Esophagus muscularis mucosa (tissue), 4 donors: ENCODE data around the gene RPN1. TPM values are rescaled to one million over a fixed set of nuclear protein-coding genes. Genes with fewer than 3 reads are reported as not detected.
A peak's percentile ranks its signal among the peaks of the same experiment; 100 is the strongest.
"Not testable (repeated sequence)": the region's sequence is repeated elsewhere in the genome, so short reads cannot be mapped to it uniquely, and the experiment has no call there.

ENCODE experiments used
- DNase-seq: peaks from one replicate; pipeline ENCODE4 v3.0.0-alpha.2; 2017; ENCODE audit errors: extremely low spot score
- H3K27ac ChIP-seq, 4 donors: fragments of 200-600 bp; sonication (generic); replicated peaks in 1 of 4; 1 replicate in 3 of 4; 2 replicates in 1 of 4; pipeline ENCODE4 v1.5.1; 2016 to 2019; ENCODE audit warnings: mild to moderate bottlenecking in 1 of 4
- H3K27me3 ChIP-seq, 4 donors: fragments of 200-600 bp; sonication (generic); one replicate each; pipeline versions ENCODE4 v1.5.1 to v1.6.0; 2016 to 2019
- H3K36me3 ChIP-seq, 4 donors: fragments of 200-600 bp; sonication (generic); one replicate each; pipeline ENCODE4 v1.5.1; 2016 to 2019
- H3K4me1 ChIP-seq, 4 donors: fragments of 200-600 bp; sonication (generic); one replicate each; pipeline ENCODE4 v1.5.1; 2016 to 2019
- H3K4me3 ChIP-seq, 4 donors: fragments of 200-600 bp; sonication (generic); 1 replicate in 2 of 4; 2 replicates in 2 of 4; pipeline ENCODE4 v1.5.1; 2016 to 2019; ENCODE audit warnings: mild to moderate bottlenecking in 4 of 4, moderate library complexity in 1 of 4
- H3K9me3 ChIP-seq, 4 donors: fragments of 200-600 bp; sonication (generic); 1 replicate in 3 of 4; 2 replicates in 1 of 4; pipeline ENCODE4 v1.5.1; 2016 to 2019
- EP300 ChIP-seq: sonication (generic); formaldehyde crosslinking; IDR thresholded peaks from one replicate; pipeline ENCODE4 v1.6.1; 2017; ENCODE audit warnings: antibody characterized with exemption
- POLR2A ChIP-seq: fragments of 450-650 bp; IDR thresholded peaks from one replicate; pipeline ENCODE4 v1.6.1; 2017; ENCODE audit warnings: antibody characterized with exemption, moderate library complexity, mild to moderate bottlenecking, low read depth
- POLR2AphosphoS5 ChIP-seq, 2 donors: sonication (generic); formaldehyde crosslinking; IDR thresholded peaks; one replicate each; pipeline ENCODE4 v1.6.1; 2017; ENCODE audit warnings: antibody characterized with exemption in 2 of 2
- WGBS: methylation state at CpG from one replicate; pipeline ENCODE4 v1.1.5; 2018; 5-methylcytosine and 5-hydroxymethylcytosine counted together
- intact Hi-C: fragments of 100-400 bp; cut with DNase I; formaldehyde crosslinking; loops from one replicate; pipeline ENCODE4 v1.15.1; 2023
- total RNA-seq, 4 donors: library from RNA; depleted of rRNA; stranded (reverse); fragments of >200 nt; gene quantifications; one replicate each; pipeline versions ENCODE4 v1.1.0 to v1.2.1, GENCODE V29; 2016
- TF ChIP-seq, protein P1 (sequence below), 3 experiments: fragments of 200-600 bp in 2 of 3; fragments of 450-650 bp in 1 of 3; sonication (generic) in 2 of 3; IDR thresholded peaks; one replicate each; pipeline ENCODE4 v1.5.1; 2017 to 2019; ENCODE audit warnings: antibody characterized with exemption in 3 of 3, mild to moderate bottlenecking in 2 of 3, moderate library complexity in 1 of 3

RPN1 gene
- total RNA-seq, 4 donors from 2014 or later = 131 to 198 (median 177) TPM

DNA sequence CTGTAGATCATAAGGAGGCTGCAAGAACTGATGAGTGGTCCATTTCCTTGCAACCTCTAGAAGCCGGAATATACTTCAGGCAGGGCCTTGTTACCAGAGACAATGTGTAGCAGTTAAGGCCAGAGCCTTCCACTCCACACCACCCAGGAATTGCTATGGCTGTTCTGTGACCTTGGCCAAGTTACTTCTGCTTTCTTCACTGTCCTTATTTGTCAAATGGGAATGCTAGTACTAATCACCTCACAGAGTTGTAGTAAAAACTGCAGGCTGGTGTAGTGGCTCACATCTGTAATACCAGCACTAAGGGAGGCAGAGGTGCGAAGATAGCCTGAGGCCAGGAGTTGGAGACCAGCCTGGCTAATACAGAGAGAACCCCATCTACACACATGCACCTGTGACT is 28.7 kb upstream of the RPN1 start:
- 98% methylated on average over 2 of the region's 2 CpGs for WGBS
- H3K27ac ChIP-seq = peak overlapping the region in 1 of 4 donors; percentile 97
- DNase-seq = no peak
- no peaks in the 10 kb centered on the region for H3K36me3 ChIP-seq
- TF ChIP-seq POLR2A (no peak), EP300 (no peak), POLR2AphosphoS5 (IDR thresholded peaks at IDR 0.05) (no peak)
- TF ChIP-seq, protein P1, sequence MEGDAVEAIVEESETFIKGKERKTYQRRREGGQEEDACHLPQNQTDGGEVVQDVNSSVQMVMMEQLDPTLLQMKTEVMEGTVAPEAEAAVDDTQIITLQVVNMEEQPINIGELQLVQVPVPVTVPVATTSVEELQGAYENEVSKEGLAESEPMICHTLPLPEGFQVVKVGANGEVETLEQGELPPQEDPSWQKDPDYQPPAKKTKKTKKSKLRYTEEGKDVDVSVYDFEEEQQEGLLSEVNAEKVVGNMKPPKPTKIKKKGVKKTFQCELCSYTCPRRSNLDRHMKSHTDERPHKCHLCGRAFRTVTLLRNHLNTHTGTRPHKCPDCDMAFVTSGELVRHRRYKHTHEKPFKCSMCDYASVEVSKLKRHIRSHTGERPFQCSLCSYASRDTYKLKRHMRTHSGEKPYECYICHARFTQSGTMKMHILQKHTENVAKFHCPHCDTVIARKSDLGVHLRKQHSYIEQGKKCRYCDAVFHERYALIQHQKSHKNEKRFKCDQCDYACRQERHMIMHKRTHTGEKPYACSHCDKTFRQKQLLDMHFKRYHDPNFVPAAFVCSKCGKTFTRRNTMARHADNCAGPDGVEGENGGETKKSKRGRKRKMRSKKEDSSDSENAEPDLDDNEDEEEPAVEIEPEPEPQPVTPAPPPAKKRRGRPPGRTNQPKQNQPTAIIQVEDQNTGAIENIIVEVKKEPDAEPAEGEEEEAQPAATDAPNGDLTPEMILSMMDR (IDR thresholded peaks at IDR 0.05) = no peak
- no peak overlapping the region for H3K4me3 ChIP-seq
- H3K9me3 ChIP-seq = no peaks in the 10 kb centered on the region
- no peaks in the 10 kb centered on the region for H3K27me3 ChIP-seq
- intact Hi-C loops = no loop called here
- H3K4me1 ChIP-seq = peaks cover 10 to 18% (median 16%) of the 10 kb centered on the region in 4 donors

DNA sequence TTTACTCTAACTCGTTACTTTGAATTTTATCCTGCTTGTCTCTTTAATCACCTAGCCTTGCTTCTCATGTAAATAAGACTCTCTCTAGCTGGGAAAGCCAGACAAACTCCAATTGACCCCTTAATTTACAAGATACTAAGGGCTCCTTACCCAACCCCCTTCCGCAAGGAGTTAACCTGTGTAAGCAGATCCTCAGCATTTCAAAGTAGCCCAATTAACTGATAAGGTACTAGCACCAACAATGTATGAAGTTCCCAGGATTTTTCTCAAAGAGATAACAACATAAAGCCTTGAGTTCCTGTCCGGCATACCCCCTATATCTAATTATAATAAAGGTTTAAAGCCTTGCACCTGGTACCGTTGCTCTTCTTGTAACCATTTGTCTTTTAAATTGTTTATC is 25.2 kb upstream of the RPN1 start:
- intact Hi-C loops = not testable (repeated sequence)

DNA sequence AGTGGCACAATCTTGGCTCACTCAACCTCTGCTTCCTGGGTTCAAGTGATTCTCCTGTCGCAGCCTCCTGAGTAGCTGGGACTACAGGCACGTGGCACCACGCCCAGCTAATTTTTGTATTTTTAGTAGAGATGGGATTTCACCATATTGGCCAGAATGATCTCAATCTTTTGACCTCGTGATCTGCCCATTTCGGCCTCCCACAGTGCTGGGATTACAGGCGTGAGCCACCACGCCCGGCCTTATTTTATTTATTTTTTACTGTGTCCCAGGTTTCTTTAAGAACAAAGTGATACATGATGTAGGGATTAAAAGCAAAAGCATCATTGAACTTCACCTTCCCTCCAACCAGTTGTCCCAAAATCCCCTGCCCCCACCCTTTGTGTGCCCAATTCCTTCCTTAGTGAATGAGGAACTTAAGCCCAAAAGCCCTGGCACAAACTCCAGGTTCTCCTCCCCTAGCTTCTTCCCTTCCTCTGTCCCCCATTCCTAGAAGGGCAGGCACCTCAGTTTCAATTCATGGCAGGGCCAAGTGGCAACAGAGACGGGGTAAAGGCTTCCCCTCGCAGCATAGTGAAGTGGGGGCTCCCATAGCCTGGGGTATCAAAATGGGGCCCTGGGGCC is 23.7 kb upstream of the RPN1 start:
- Histone ChIP-seq H3K36me3 (no peaks in the 10 kb centered on the region), H3K27me3 (no peaks in the 10 kb centered on the region), H3K4me3 (no peak overlapping the region), H3K9me3 (no peaks in the 10 kb centered on the region), H3K4me1 (no peaks in the 10 kb centered on the region), H3K27ac (no peak overlapping the region)
- intact Hi-C loops = no loop called here
- 82% methylated on average over 9 of the region's 10 CpGs for WGBS
- DNase-seq = no peak
- TF ChIP-seq POLR2AphosphoS5 (IDR thresholded peaks at IDR 0.05) (no peak), POLR2A (no peak), EP300 (no peak)

More for the DNA sequence above, 25.2 kb upstream of the RPN1 start:
- not testable (repeated sequence) for H3K36me3 ChIP-seq, H3K4me1 ChIP-seq, H3K4me3 ChIP-seq, H3K27ac ChIP-seq, H3K27me3 ChIP-seq, H3K9me3 ChIP-seq, DNase-seq
- 72% methylated on average over 4 of the region's 4 CpGs for WGBS

DNA sequence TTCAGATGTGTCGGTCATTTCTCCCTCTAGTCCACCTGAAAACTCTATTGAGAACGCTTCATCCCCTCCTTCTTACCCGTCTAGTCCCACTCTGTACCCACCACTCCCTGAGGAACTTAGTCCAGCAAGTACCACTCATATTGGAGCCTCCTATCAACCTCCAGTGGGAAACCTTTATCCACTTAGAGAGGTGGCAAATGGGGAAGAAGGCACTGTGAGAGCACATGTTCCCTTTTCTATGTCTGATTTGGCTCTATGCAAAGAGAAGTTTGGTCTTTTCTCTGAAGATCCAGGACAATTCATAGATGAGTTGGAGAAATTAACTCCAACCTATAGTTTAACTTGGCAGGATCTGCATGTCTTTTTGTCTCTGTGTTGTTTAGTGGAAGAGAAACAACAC is 17.0 kb upstream of the RPN1 start:
- Histone ChIP-seq H3K9me3 (no peaks in the 10 kb centered on the region), H3K27me3 (no peaks in the 10 kb centered on the region), H3K36me3 (no peaks in the 10 kb centered on the region), H3K4me1 (no peaks in the 10 kb centered on the region), H3K4me3 (no peak overlapping the region), H3K27ac (no peak overlapping the region)
- TF ChIP-seq POLR2AphosphoS5 (IDR thresholded peaks at IDR 0.05) (no peak), EP300 (no peak), POLR2A (no peak)
- TF ChIP-seq, protein P1 (IDR thresholded peaks at IDR 0.05) = no peak
- DNase-seq = no peak
- 95% methylated on average over 3 of the region's 3 CpGs for WGBS
- intact Hi-C loops = no loop called here

DNA sequence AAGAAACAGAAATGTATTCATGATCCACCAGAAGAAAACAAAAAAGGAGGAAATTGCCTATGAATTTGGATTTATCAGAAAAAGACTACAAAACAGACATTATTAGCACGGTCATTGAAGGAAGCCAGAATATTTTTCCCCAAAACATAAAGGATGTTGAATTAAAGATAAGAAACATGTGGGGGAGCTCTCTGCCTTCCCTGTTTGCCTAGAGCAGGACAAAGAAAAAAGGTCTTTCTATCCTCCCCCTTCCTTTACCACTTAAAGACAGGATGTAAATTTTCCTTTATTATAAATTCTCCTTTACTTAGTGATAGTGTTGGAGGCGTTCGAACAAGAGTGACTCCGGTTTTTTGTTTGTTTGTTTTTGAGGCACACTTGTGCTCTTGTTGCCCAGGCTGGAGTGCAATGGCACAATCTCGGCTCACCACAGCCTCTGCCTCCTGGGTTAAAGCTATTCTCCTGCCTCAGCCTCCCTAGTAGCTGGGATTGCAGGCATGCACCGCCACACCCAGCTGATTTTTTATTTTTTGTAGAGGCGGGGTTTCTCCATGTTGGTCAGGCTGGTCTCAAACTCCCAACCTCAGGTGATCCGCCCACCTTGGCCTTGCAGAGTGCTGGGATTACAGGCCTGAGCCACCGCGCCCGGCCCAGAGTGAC is 14.9 kb upstream of the RPN1 start:
- Histone ChIP-seq H3K27me3 (no peaks in the 10 kb centered on the region), H3K4me1 (no peaks in the 10 kb centered on the region), H3K27ac (no peak overlapping the region), H3K9me3 (no peaks in the 10 kb centered on the region), H3K4me3 (no peak overlapping the region), H3K36me3 (no peaks in the 10 kb centered on the region)
- TF ChIP-seq POLR2A (no peak), POLR2AphosphoS5 (IDR thresholded peaks at IDR 0.05) (no peak), EP300 (no peak)
- TF ChIP-seq, protein P1 (IDR thresholded peaks at IDR 0.05) = no peak
- 68% methylated on average over 11 of the region's 11 CpGs for WGBS
- intact Hi-C loops = no loop called here
- no peak for DNase-seq
